Measurements from ENCODE around the gene ASB18. TPM values are rescaled to one million over a fixed set of nuclear protein-coding genes. Genes with fewer than 3 reads are reported as not detected.

ASB18 gene
- total RNA-seq, 1 experiment from 2014 or later, result not detected

DNA sequence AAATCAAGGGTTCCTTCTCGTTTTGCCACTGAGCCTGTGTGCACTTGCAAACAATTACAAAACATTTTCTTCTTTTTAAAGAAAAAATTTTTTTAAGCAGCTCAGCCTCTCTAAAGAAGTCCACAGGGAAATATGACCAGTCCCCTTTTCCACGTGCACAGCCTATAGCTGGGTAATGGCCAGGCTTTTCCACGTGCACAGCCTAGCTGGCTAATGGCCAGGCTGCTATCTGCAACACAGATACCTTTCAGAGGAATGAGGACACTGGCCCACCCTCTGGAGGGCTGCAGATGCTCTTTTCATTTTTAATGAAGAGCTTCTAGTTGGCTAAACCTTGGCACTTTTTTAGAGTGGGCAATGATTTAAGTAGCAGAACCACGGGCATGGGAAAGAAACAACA is 46.3 kb downstream of the ASB18 start:
- no peak overlapping the region for H3K4me3 Mint-ChIP-seq (ENCODE audit: unreplicated experiment)
- H3K9me3 ChIP-seq, result no peaks in the 10 kb centered on the region
- TF ChIP-seq, protein P1, sequence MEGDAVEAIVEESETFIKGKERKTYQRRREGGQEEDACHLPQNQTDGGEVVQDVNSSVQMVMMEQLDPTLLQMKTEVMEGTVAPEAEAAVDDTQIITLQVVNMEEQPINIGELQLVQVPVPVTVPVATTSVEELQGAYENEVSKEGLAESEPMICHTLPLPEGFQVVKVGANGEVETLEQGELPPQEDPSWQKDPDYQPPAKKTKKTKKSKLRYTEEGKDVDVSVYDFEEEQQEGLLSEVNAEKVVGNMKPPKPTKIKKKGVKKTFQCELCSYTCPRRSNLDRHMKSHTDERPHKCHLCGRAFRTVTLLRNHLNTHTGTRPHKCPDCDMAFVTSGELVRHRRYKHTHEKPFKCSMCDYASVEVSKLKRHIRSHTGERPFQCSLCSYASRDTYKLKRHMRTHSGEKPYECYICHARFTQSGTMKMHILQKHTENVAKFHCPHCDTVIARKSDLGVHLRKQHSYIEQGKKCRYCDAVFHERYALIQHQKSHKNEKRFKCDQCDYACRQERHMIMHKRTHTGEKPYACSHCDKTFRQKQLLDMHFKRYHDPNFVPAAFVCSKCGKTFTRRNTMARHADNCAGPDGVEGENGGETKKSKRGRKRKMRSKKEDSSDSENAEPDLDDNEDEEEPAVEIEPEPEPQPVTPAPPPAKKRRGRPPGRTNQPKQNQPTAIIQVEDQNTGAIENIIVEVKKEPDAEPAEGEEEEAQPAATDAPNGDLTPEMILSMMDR (IDR thresholded peaks at IDR 0.05; ENCODE audit: insufficient read depth in 1 of 2, low read depth in 1 of 2, low read length in 1 of 2, severe bottlenecking in 1 of 2, unreplicated experiment in 1 of 2), result no peak
- H3K4me1 Mint-ChIP-seq (ENCODE audit: low read depth, unreplicated experiment), result no peaks in the 10 kb centered on the region
- ChIA-PET CTCF (no interaction called here), POLR2A (no interaction called here)
- no peaks in the 10 kb centered on the region for H3K4me1 ChIP-seq
- H3K36me3 ChIP-seq (ENCODE audit: control insufficient read depth, insufficient read depth, low read length), result no peaks in the 10 kb centered on the region
- no peaks in the 10 kb centered on the region for H3K27me3 Mint-ChIP-seq (ENCODE audit: insufficient read depth, unreplicated experiment)
- no TSS peak for BruUV-seq (replicated peaks)
- no peak overlapping the region for H3K4me3 ChIP-seq (ENCODE audit: low read depth, low read length)
- no peak for DNase-seq
- intact Hi-C loops (cut with micrococcal nuclease; ENCODE audit: unreplicated experiment), result no loop called here
- H3K9me3 Mint-ChIP-seq (ENCODE audit: unreplicated experiment), result no peaks in the 10 kb centered on the region
- H3K27ac Mint-ChIP-seq (ENCODE audit: unreplicated experiment), result no peak overlapping the region
- no peaks in the 10 kb centered on the region for H3K36me3 Mint-ChIP-seq (ENCODE audit: insufficient read depth, unreplicated experiment)
- H3K27me3 ChIP-seq (replicated peaks; ENCODE audit: control insufficient read depth, insufficient read depth, low read length), result no peaks in the 10 kb centered on the region

DNA sequence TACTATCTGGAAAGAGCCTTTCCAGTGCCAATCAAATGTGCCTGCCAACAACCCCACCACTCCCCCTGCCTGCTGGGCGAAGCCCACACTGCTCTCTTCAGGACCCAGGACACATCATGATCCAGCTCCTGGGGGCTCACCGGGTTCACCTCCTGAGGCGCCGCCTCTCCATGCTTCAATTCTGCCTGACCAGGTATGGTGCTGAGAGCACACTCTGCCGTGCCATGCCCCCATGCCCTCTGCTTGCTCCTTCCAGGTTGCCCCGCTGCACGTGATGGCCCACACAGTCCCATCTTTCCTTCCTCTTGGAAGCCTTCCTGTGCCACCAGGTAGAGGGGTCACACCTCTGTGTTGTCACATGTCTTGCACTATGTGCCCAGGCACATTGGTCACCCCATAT is 47.5 kb downstream of the ASB18 start:
- no peaks in the 10 kb centered on the region for H3K27me3 ChIP-seq (replicated peaks; ENCODE audit: control insufficient read depth, insufficient read depth, low read length)
- POLR2A ChIA-PET, result no interaction called here
- H3K4me1 Mint-ChIP-seq (ENCODE audit: low read depth, unreplicated experiment), result no peaks in the 10 kb centered on the region

DNA sequence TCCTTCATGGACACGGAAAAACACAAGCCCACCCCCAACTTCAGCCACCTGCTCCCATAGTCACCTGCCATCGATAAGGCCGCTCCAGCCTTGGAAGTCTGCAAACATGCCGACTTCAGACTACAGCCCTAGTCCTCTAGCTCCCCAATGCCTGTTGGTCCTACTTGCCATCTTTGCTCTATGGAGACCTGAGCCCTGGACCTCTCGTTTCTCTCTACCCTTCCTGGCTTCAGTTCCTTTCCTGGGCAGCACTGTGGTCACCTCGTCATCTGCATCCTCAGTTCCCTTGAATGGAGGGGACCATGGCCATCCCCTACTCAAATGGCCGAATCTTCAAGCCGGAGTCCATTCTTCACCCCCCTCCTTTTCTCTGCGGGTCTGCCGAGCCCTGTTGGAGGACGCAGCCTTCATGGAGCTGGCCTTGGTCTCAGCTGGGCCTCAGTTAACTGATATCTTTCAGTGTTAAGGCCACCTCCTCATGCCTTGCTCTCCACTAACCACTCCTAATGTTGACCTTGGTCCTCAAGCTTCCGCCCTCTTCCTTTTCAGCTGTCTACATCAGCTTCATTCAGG is 48.4 kb downstream of the ASB18 start:
- Mint-ChIP-seq H3K4me1 (ENCODE audit: low read depth, unreplicated experiment) (no peaks in the 10 kb centered on the region), H3K27me3 (ENCODE audit: insufficient read depth, unreplicated experiment) (no peaks in the 10 kb centered on the region), H3K9me3 (ENCODE audit: unreplicated experiment) (no peaks in the 10 kb centered on the region), H3K4me3 (ENCODE audit: unreplicated experiment) (no peak overlapping the region), H3K27ac (ENCODE audit: unreplicated experiment) (no peak overlapping the region), H3K36me3 (ENCODE audit: insufficient read depth, unreplicated experiment) (no peaks in the 10 kb centered on the region)
- DNase-seq, result no peak
- TF ChIP-seq, protein P1 (IDR thresholded peaks at IDR 0.05; ENCODE audit: insufficient read depth in 1 of 2, low read depth in 1 of 2, low read length in 1 of 2, severe bottlenecking in 1 of 2, unreplicated experiment in 1 of 2), result no peak
- no peak overlapping the region for H3K4me3 ChIP-seq (ENCODE audit: low read depth, low read length)
- no peaks in the 10 kb centered on the region for H3K4me1 ChIP-seq
- ChIA-PET POLR2A (no interaction called here), CTCF (no interaction called here)
- no peaks in the 10 kb centered on the region for H3K27me3 ChIP-seq (replicated peaks; ENCODE audit: control insufficient read depth, insufficient read depth, low read length)
- no peaks in the 10 kb centered on the region for H3K9me3 ChIP-seq
- no peaks in the 10 kb centered on the region for H3K36me3 ChIP-seq (ENCODE audit: control insufficient read depth, insufficient read depth, low read length)
- intact Hi-C loops (cut with micrococcal nuclease; ENCODE audit: unreplicated experiment), result no loop called here
- BruUV-seq (replicated peaks), result no TSS peak

More for the DNA sequence above, 47.5 kb downstream of the ASB18 start:
- Mint-ChIP-seq H3K9me3 (ENCODE audit: unreplicated experiment) (no peaks in the 10 kb centered on the region), H3K27ac (ENCODE audit: unreplicated experiment) (no peak overlapping the region), H3K4me3 (ENCODE audit: unreplicated experiment) (no peak overlapping the region), H3K36me3 (ENCODE audit: insufficient read depth, unreplicated experiment) (no peaks in the 10 kb centered on the region), H3K27me3 (ENCODE audit: insufficient read depth, unreplicated experiment) (no peaks in the 10 kb centered on the region)
- intact Hi-C loops (cut with micrococcal nuclease; ENCODE audit: unreplicated experiment), result no loop called here
- H3K36me3 ChIP-seq (ENCODE audit: control insufficient read depth, insufficient read depth, low read length), result no peaks in the 10 kb centered on the region
- TF ChIP-seq, protein P1 (IDR thresholded peaks at IDR 0.05; ENCODE audit: insufficient read depth in 1 of 2, low read depth in 1 of 2, low read length in 1 of 2, severe bottlenecking in 1 of 2, unreplicated experiment in 1 of 2), result no peak
- BruUV-seq (replicated peaks), result no TSS peak
- H3K9me3 ChIP-seq, result no peaks in the 10 kb centered on the region
- no peaks in the 10 kb centered on the region for H3K4me1 ChIP-seq
- no peak overlapping the region for H3K4me3 ChIP-seq (ENCODE audit: low read depth, low read length)
- CTCF ChIA-PET, result no interaction called here
- DNase-seq, result no peak
